Measurements from ENCODE around the gene LRRC4. TPM values are rescaled to one million over a fixed set of nuclear protein-coding genes. Genes with fewer than 3 reads are reported as not detected.

LRRC4 gene, protein sequence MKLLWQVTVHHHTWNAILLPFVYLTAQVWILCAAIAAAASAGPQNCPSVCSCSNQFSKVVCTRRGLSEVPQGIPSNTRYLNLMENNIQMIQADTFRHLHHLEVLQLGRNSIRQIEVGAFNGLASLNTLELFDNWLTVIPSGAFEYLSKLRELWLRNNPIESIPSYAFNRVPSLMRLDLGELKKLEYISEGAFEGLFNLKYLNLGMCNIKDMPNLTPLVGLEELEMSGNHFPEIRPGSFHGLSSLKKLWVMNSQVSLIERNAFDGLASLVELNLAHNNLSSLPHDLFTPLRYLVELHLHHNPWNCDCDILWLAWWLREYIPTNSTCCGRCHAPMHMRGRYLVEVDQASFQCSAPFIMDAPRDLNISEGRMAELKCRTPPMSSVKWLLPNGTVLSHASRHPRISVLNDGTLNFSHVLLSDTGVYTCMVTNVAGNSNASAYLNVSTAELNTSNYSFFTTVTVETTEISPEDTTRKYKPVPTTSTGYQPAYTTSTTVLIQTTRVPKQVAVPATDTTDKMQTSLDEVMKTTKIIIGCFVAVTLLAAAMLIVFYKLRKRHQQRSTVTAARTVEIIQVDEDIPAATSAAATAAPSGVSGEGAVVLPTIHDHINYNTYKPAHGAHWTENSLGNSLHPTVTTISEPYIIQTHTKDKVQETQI
- total RNA-seq, result 0.10 and 1.3 TPM in 2 replicates

DNA sequence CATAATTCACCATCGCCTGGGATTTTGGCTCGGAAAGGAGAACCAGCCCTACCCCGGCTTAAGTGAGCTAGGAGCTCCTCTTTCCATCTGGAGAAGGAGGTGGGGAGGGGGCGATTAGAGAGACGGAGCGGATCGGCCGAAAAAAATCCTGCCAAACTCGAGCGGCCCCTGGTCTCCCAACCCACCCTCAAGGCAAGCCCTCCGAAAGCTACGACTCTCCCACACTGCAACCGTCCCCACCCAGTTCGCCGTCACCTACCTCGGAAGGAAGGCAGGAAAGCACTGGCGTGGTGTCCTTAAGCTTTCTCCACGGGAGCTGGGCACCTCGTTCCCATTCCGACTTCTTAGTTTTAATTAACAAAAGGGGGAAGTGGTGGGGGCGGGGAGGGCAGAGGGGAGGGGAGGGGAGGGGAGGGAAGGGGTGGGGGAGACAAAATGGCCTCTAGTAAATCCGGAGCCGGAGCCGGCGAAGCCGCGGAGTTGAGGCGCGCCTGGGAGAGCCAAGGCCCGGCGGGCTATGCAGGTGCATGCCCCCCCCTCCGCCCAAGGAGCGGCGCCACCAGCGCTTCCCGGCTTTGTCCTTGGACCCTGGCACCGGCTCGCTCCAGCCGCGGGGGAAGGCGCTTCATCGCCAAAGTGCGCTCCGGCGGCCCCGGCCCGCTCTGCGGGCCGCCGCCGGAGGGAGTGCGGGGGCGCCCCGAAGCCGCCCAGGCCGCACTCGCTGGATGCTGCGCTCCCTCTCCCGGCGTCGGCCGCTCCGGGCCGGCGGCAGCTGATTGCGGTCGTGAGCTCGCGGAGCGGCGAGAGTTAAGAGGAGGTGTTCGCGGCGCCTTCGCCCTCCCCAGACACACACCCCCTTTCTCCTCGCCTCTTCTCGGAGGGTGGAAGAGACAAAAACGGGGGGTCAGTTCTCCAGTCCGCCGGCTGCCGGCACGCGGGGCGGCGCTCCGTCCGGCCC, at the start of gene LRRC4:
Gene LRRC4 (minus strand): TSS at position 784 of the 958 bp plus-strand sequence. CDS start 797 bp downstream, outside the sequence.
- no peak for DNase-seq (ENCODE audit: extremely low read depth, low read depth, low spot score)

DNA sequence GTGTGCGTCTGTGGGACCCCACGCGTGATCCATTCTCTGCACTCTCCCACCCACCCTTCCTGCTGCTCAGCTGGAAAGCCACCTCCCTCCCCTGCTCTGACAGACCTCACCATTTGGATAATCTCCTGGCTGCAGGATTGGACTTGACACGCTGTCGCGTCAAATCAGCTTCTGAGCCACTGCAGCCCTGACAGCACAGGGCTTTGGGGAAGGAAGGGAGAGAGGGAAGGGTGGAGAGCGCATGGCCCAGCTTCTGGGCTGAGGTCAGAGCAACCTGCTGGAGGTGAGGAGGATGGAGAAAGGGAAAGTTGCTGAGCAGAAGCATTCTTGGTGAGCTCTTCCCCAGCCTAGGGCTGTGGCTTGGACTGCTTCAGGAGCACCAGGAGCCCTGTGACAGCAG, 48.9 kb upstream of the LRRC4 start:
- no peak for DNase-seq (ENCODE audit: extremely low read depth, low read depth, low spot score)

- DNase-seq (ENCODE audit: extremely low read depth, low read depth, low spot score), result no peak
Measured at GRCh38 chr7:128078309-128078708, 47.1 kb upstream of the LRRC4 start.

GRCh38 chr7:128076796-128077271, 45.6 kb upstream of the LRRC4 start:
- DNase-seq (ENCODE audit: extremely low read depth, low read depth, low spot score), result no peak

- no peak for DNase-seq (ENCODE audit: extremely low read depth, low read depth, low spot score)
Measured at GRCh38 chr7:128076196-128076795, 45.1 kb upstream of the LRRC4 start.

DNA sequence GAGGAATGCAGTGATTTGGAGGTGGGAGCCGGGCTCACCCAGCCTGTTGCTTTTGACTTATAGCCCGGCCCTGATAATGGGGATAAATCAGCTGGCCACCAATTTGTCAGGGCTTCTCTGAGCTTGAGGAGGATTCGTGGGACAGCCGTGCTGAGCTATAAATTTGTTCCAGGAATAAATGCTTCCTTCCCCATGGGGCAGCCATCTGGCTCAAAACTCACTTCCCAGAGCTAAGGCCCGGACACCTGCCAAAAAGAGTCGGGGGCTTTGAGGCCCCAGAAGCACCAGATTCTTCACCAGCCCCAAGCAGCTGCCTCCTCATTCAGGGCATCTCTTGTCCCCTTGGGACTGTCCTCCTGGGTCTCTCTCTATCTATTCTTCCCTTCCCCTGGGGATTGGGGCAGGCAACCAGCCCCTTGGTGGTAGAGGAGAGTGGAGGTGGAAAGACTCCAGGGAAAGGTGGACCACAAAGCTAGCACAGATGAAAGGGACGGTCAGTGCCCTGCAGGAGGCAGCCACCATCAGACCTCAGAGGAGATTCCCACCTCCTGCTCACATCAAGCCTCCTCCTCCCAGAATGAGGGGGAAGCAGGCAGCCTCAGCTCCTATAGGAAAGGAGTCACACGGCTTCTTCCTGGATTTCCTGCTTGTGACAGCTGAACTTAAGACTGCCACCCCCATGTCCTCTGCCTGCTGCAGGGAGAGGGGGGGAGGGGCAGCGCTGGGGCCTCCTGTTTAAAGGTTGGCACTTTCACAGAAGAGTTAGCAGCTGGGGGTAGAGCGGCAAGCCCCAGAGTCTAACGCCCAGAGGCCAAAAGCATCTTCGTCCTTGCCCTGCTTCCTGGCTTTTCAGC, 44.2 kb upstream of the LRRC4 start:
- no peak for DNase-seq (ENCODE audit: extremely low read depth, low read depth, low spot score)

GRCh38 chr7:128074736-128075135, 43.5 kb upstream of the LRRC4 start:
- no peak for DNase-seq (ENCODE audit: extremely low read depth, low read depth, low spot score)

DNA sequence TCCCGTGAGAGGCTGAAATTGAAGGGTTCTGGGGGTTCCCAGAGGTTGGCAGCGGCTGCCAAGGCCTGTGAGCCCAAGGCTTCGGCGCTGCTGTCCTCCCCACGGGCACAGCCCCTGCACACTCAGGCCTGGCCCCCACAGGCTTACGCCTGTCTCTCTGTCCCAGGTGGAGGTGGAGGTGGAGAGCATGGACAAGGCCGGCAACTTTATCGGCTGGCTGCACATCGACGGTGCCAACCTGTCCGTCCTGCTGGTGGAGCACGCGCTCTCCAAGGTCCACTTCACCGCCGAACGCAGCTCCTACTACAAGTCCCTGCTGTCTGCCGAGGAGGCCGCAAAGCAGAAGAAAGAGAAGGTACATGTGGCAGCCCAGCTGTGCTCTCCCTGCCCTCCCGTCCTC, 43.1 kb upstream of the LRRC4 start:
- no peak for DNase-seq (ENCODE audit: extremely low read depth, low read depth, low spot score)

DNA sequence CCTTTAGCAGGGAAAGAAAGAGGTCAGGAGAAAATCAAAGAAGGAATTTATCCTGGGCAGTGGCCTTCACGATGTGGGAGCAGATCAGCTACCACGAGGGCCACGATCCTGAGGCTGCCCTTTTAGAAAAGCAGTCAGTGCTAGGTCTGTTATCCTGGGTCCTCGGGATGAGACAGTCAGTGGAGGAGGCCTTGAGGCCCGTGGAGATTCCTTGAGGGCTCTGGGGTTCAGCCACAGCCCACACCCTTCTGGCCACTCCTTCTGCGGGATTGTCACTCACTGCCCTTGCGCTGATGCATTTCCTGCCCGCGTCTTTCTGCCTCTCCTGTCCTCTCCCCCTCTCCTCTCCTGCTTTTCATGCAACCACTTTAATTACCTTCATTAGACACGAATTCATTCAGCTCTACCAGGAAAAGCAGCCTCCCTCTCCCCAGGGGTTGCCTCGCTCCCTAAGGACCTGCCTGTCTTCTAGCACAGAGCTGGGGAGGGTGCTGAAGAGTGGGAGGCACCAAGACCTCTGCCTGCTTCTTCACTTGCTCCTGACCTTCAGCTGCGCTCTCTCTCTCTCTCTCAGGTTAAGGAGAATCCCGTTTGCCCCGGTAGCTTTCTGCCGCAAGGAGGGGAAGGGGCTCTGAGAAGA, 42.6 kb upstream of the LRRC4 start:
- DNase-seq (ENCODE audit: extremely low read depth, low read depth, low spot score), result no peak

DNA sequence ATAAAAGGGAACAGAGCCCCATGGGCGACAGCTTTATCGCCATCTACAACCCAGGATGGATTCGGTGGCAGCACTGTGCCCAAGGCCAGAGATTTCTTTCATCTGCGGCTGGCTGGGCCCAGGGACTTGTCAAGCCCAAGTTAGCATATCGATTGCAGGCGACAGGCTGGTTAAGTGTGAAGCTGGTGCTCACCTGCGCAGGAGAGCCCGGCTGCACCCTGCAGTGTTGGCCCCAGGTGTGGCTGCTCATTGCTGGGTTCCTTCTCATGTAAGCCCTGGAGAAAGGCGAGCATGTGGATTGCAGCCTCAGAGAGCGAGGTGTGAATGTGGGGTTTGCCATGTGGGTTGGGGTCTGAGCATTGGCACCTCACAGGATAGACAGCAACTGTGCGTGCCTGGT, 40.6 kb upstream of the LRRC4 start:
- no peak for DNase-seq (ENCODE audit: extremely low read depth, low read depth, low spot score)

- DNase-seq (ENCODE audit: extremely low read depth, low read depth, low spot score), result no peak
Measured at GRCh38 chr7:128071376-128071775, 40.1 kb upstream of the LRRC4 start.

- no peak for DNase-seq (ENCODE audit: extremely low read depth, low read depth, low spot score)
Measured at GRCh38 chr7:128069373-128070364, 38.4 kb upstream of the LRRC4 start.

DNA sequence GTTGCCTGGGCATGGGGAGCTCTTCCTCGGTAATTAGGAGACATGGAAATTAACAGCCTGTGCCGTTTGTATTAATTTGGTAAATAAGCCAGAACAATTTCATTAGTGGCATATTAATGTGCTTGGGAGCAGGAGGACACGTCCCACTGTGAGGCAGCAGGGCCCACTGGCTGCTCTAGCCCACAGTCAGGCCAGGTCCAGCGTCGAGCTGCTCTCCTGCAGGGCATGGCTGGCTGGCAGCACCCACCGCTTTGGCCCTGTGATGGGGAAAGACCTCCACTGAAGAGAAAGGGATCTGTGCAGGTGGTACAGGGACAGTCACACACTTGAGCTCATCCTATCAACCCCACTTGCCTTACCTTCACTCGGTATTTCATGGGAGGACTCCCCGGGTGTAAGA, 37.5 kb upstream of the LRRC4 start:
- no peak for DNase-seq (ENCODE audit: extremely low read depth, low read depth, low spot score)

DNA sequence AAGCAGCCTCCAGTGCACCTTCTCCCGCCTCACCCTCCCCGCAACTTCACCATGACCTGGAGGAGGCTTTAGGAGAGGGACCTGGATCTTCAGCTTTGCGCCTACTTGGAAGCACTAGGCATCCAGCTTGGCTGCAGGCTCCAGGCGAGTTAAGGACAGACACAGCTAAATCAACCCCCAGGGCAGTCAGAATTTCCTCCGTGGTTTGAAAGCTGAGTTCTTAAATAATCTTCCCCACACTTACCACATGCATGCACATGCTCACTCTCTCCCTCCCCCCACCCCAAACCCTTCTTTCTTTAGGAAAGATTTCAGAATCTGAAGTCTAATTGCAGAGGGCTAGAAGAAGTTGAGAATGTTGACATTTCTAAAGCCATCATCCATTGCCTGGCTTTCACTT, 36.7 kb upstream of the LRRC4 start:
- DNase-seq (ENCODE audit: extremely low read depth, low read depth, low spot score), result no peak

DNA sequence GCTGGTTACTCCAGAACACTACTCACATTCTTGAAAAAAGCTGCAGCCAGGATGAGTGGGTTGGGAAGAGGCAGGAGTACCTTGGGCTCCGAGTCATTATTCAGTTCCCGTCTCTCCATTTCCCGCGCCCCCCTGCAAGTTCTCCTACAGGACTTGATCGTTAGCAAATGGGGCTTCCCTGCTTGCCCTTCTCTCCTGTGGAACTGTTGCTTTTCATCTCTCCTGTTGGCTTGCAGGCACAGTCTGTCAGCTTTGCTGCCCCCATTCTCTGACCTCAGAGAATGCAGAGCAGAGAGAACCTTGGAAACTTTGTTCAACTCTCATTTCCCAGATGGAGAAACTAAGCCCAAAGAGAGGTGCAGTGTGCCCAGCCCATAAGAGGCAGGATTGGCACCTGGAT, 35.6 kb upstream of the LRRC4 start:
- no peak for DNase-seq (ENCODE audit: extremely low read depth, low read depth, low spot score)

DNA sequence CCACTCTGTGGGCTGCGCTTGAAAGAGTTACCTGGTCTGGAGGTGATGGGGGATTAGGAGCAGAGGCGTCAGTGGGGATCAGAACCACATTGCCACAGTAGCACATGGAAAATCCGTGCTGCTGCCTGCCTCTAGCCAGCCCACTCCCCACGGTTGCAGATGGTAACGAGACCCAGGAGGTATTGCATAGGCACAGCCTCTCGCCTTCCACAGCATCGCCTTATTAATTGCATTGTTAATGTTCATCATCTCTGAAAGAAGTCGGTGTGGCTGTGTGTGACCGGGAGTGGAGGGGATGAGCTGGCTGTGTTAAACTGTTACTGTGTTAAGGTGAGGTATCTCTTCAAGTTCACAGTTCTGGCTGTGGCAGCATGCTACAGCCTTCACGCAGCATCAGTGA, 35.2 kb upstream of the LRRC4 start:
- no peak for DNase-seq (ENCODE audit: extremely low read depth, low read depth, low spot score)

DNA sequence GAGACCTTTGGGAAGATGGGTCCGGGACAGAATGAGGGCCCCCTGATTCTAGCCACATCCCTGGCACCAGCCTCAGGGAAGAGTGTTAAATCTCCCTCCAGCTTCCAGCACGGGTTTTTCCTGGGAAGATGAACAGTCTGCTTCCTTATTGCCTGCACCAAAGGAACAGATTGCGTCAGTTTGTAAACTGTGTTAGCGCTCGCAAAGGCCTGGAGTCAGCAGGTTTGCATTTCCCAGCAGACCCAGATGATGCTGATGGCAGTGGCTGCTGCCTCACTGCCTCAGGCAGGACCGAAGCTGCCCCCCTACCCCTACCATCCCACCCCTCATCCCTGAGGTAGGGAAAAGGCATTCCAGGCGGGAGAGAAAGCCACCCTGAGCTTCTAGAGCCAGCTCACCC, 34.6 kb upstream of the LRRC4 start:
- DNase-seq (ENCODE audit: extremely low read depth, low read depth, low spot score), result no peak

DNA sequence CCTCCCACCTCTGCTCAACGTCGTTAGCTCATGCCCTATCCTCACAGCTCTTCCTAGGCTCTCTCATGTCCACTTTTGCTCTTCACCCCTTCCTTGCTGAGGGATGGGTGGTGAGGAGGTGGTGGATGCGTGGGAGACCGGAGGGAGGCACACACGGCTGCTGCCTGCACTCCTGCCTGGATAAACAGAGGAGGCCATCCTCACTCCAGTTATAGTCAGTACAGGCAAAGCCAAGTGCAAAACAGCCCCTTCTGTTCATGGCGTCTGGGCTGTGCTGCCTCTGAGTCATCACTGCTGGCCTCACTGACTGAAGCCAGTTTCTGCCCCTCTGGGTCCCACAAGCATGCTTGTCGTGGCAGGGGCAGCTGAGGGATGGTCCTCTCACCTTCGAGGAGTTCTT, 31.9 kb upstream of the LRRC4 start:
- DNase-seq (ENCODE audit: extremely low read depth, low read depth, low spot score), result no peak

All from glomerular endothelial cell (primary cell).